H4 (cell line): Measurements from ENCODE around the gene CDH12. TPM values are rescaled to one million over a fixed set of nuclear protein-coding genes. Genes with fewer than 3 reads are reported as not detected.

Source experiments
- DNase-seq: peaks from one replicate; pipeline ENCODE4 v3.0.0-alpha.2; 2015; ENCODE audit warnings: low spot score
- total RNA-seq: library from RNA; depleted of rRNA; stranded (reverse); fragments of >200 nt; shearing (Covaris generic); gene quantifications from 2 replicates; pipeline ENCODE4 v1.2.3, GENCODE V29; 2014

CDH12 gene
- total RNA-seq, 1 experiment from 2014 or later = 49.2 TPM

GRCh38 chr5:21711866-21712758 is 1141.0 kb downstream of the CDH12 start:
- DNase-seq = no peak

GRCh38 chr5:21709770-21710169 is 1143.4 kb downstream of the CDH12 start:
- DNase-seq = no peak

GRCh38 chr5:21704974-21705668 is 1148.0 kb downstream of the CDH12 start:
- no peak for DNase-seq

DNA sequence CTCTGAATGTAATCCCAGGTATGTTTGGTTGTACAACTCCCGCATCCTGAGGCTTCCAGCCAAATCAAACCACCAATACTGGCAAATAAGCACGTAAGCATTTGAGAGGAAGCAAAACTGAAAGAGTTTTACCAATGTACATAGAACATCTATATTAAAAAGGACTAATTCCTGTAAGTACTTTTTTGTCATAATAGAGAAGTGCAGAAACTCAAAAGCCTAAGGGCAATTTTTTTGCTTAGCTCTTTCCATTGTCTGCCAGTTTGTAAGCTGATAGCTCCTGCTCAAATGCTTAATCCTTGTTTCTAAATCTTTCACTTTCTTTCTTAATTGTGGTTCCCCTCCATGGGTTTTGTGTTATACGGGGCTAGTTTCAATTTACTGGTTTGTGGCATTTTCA is 1151.8 kb downstream of the CDH12 start:
- peak; percentile 64 for DNase-seq
